Measurements from ENCODE around the gene WNT10A.
A peak's percentile ranks its signal among the peaks of the same experiment; 100 is the strongest.
"Not testable (repeated sequence)": the region's sequence is repeated elsewhere in the genome, so short reads cannot be mapped to it uniquely, and the experiment has no call there.

WNT10A gene

DNA sequence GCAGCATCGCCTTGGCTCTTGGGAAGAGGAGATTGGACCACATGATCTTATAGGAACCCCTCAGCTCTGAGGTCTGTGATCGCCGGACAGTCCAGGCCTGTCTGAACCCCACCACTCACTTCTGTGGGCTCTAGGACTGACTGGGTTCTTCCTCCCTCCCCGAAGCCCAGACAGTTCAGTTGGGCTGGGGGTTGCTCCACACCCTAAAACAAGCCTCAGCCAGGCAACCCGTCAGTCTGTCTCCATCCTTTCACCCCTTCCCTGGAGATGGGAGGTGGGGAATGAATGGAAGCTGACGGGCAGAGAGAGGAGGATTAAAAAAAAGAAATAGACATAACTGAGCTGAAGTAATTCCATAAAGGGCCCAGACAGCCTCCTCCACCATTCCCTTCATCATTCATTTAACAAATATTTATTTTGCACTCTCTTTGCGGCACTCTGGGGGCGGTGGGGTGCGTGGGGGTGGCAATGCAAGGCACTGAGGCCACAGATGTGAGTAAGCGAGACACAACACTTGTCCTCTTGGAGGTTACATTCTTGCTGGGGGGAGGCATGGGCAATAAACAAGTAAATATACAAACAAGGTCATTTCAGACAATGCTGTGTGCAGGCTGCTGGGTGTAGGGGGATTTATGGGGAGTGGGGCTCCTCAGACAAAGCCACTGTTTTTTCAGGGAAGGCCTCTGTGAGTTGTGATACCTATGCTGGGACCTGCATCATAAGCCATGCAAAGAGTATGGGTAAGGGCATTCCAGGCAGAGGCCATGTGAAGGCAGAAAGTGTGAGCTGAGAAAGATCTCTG, 12.9 kb downstream of the WNT10A start:
- DNase-seq (ENCODE audit: low read depth, low spot score), result no peak

DNA sequence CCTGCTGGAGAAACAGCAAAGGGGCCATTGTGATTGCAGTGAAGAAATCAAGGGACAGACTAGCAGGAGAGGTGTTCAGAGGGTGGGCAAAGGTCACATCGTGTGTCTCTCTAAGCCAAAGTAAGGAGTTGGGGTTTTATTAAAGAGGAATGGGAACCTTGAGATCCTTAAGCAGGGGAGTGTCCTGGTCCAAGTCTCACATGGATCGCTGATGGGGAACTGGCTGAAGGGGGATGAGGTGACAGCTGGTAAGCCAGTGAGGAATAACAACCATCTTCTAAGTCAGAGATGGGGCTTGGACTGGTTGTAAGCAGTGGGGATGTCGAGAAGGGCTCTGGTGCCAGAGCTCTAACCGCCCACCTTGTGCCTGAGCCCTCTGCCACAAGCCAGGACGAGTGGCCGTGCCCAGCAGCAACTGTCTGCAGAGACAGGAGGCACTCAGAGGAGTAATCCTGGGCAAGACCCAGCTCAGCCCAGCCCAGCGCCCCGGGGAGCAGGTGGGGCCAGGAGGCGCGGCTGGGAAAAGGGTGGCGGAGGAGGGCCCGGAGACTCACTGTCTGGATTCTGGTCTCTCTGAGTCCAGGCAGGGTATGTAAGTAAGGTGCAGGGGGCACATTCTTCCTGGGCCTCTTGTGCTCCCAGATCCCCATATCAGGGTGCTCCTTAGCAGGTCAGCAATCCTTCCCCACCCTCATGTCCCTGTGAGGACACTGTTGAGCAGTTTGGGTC, 13.7 kb downstream of the WNT10A start:
- DNase-seq (ENCODE audit: low read depth, low spot score), result no peak

DNA sequence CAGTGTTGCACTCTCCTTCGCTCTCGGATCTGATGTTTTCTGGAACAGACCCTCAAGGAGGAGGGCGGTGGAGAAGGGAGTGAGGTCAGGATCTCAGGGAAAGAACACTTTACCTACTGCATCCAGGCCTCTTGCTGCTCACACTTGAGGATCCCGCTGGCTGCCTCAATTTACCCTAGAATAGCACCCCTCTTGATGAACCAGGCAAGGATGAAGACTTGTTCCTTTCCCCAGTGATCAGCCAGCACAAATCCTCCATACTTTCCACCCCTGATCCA, 14.2 kb downstream of the WNT10A start:
- no peak for DNase-seq (ENCODE audit: low read depth, low spot score)

DNA sequence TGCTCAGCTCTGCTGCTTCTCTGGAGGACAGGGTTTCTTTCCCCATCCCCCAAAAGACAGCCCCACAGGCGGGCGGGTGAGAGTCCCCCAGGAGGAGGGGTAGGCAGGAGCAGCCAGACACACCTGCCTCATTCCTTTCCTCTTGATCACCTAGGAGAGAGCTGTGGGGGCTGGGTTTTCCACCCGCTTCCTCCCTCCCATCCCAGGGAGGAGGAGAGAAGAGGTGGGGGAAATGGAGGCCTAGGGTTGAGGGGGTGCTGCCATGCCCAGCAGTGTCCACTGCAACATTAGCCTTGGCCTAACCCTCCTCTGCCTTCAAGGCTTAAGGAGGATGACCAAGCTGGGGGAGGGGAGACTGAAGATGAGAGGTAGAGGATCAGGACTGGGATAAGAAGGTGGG, 14.7 kb downstream of the WNT10A start:
- no peak for DNase-seq (ENCODE audit: low read depth, low spot score)

DNA sequence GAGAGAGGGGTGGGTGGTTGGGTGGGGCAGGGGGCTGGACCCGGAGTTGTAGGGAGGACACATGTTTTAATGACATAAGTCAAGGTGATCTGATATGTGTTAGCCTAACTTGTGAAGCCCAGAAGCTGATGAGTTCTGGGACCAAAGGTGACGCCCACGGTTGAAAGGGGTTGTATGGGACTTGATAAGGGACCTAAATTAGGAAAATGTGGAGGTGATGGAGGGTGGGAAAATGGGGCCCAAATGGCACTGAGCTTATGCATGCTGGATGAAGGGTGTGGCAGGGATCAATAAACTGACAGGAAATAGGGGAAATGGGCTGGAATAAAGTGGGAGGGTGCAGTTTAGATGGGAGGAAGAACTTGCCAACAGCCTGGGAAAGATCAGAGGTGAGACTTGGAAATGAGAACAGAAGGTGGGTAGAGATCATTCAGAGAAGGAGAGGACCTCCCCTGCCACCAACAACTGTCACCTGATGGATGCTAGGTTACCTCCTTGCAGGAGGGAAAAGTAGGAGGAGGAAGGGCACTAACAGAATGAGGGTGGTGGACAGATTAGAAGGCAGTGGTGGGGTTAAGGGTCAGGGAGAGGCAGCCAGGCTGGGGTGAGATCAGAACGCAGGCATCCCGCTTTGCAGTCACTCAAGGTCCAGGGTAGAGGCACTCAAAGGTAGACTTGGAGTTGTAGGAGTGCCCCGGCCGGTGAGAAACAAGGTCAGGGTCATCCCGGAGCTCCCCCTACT, 15.3 kb downstream of the WNT10A start:
- no peak for DNase-seq (ENCODE audit: low read depth, low spot score)

DNA sequence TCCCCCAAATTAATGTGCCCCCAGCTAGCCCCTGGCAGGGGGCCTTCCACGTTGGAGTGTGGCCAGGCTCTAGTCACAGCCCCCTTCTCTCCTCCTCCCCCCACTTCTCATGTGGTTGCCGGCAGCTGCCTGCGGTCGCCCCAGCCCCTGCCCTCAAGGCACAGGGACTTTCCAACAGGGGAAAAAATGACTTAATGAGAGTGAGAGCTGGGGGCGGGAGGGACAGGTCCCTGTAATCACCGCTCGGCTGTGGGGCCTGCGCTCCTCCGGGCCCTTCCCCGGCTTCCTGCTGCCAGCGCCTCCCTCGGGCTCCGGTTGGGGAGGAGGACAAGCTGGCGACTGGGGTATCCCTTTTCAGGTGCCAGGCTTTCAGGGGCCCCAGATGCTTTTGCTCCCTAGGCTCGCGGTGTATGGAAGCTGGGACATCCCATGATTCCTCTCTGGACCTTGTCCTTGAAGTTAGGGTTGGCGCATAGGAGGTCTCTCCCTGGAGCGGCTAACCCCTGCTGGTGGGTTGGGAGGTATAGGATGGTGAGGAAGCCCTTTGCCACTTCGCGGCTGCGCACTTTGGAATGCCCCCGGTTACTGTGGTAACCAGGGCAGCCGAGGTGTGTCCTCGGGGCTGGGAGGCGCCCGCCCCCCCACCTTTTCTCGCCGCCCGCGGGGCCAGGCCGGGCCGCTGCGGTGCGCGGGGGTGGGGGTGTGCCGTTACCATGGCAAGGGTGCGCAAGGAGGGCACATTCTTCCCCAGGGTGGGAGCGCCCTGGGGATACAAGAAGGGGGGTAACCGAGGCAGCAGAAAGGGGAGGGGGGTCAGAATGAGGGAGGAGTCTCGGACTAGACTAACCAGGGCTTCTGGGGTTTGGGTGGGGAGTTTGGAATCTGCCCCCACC, 16.1 kb downstream of the WNT10A start:
- DNase-seq (ENCODE audit: low read depth, low spot score), result peak; percentile 72

DNA sequence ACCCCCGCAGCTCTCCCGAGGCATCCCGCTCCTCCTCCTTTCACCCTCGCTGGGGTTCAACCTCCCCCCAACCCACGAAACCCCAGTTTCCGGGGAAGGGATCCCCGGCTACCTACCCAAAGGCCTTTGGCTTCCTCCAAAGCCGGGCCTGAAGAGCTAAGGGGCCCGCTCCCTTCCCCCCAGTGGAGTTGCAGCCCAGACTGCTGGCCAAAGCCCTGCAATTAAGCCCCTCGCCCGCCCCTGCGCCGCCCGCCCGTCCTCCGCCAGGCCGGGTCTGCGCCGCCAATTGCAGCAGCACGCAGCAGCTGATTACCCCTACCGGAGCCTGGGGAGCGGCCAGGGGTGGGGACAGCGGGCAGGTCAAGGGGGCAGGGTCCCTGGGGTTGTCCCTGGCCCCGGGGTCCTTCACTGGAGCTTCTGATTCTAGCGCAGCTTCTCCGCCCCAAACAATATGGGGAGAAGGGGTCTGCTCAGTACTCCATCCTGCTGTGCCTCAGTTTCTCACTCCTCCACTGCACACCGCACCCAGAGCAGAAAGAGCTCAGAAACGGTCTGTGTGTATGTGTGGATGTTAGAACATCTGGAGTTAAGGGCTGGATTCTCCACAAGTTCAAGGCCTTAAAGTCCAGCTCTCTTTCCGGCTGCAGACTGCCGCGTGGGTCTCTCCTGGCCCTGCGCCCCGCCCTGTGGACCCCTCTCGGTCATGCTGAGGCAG, 16.9 kb downstream of the WNT10A start:
- no peak for DNase-seq (ENCODE audit: low read depth, low spot score)

DNA sequence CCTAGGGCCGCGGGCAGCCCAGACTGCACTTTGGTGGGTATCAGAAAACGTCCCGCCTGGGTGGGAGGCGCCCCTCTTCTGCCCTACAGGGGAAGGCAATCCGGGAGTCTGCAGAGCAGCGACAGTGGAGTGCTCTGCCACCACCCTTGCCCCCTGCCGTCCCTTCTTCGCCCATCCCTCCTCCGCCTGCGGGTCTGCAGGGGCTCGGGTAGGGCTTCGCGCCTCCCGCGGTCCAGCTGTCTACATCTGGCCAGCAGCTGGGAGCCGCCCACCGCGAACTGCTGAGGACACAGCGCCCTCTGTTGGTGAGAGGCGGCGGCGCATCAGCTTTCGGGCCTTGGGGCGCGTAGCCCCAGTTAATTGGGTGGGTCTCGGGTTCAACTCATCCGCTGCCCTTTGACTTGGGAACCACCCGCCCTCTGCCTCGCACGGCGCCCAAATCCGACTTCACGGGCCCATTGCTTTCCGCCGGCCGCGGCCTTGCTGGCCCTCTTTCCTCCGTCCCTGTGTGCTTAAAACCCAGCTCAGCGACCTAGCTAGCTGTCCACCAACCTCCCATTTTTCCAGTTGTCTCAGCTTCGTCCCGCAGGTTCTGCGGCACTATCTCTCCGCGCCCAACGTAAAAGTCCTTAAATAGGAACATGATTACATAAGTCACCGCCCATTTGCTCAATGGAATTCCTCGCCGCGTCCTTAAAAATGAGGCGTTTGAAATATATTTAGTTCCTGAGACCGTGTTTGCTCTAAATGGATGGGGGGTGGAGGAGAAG, 17.6 kb downstream of the WNT10A start:
- DNase-seq (ENCODE audit: low read depth, low spot score), result peak; percentile 64

DNA sequence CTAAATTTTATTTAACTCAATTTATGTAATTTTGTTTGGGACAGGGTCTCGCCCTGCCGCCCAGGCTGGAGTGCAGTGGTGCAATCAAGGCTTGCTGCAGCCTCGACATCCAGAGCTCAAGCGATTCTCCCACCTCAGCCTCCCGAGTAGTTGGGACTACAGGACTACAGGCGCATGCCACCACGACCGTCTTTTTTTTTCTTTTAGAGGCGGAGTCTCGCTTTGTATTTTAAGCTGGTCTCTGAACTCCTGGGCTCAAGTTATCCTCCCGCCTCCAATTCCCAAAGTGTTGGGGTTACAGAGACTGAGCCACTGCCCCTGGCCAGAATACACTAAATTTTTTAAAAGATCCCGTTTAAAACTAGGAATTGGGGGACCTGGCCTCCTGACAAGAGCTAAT, 18.5 kb downstream of the WNT10A start:
- DNase-seq (ENCODE audit: low read depth, low spot score), result no peak

DNA sequence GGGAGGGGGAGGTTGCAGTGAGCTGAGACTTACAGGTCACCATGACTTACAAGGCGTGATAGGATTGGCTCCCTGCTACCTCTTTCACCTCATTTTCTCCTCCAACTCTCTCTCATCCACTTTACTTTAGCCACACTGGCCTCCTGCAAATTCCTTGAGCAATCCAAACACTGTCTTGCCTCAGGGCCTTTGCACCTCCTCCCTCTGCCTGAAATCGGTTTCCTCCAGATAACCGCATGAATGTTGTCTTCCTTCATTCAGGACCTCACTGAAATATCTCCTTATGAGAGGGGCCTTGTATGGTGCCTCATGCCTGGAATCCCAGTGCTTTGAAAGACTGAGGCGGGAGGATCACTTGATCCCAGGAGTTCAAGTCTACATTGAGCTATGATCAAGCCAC, 21.8 kb downstream of the WNT10A start:
- no peak for DNase-seq (ENCODE audit: low read depth, low spot score)

DNA sequence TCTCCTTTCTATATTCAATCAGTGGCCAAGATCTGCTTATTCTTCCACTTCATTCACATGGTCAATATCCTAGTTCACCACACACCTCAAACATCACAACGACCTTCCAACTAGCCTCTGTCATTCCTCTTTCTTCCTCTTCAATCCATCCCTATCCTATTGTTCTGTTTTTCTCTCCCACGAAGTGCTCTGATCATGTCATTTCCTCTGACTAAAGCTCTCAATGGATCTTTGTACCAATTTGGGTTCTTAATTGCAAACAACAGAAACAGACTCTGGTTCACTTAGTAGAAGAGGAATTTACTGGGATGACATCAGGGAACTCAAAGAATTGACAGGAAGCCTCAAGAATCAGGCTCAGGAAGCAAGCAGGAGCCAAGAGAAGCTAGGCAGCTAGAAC, 23.5 kb downstream of the WNT10A start:
- DNase-seq (ENCODE audit: low read depth, low spot score), result no peak

DNA sequence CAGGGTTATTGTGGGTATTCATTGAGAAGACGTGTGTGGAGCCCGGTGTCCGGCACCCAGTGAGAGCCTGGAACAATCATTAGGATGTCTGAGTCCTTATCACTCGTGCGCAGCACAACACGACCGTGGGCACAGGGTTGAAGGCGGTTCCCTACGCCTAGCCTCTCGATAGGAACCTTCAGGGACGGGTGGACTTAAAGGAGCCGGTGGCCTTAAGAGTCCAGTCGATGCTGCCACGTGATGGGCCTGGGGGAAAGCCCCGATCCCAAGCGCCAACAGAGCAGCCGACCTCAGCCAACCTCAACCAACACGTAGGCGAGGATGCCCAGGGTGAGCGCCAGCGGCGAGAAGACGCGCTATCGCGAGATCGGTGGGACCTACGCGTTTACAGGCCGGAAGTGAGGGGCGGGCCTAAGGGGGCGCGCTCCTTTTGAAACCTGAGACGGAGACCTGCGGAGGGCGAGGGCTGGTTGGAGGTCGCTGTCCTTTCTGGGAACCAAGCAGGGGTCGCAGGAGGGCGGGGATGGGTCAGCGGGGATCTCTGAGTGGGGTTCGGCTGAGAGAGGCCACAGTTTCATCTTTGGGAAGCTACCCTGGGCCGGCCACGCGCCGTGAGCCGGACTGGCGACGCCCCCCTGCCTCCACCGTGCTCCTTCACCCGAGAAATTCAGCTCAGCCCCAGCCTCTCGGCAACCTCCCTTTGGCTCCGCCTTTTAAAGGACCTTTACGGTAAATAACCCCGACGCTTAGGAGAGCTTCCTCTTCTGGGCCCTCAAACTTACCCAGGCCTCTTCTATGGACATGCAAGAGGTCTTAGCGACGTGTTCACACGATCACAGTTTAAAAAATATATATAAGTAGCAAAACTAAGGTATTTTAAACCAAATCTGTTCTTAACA, 28.3 kb downstream of the WNT10A start:
- peak; percentile 75 for DNase-seq (ENCODE audit: low read depth, low spot score)

DNA sequence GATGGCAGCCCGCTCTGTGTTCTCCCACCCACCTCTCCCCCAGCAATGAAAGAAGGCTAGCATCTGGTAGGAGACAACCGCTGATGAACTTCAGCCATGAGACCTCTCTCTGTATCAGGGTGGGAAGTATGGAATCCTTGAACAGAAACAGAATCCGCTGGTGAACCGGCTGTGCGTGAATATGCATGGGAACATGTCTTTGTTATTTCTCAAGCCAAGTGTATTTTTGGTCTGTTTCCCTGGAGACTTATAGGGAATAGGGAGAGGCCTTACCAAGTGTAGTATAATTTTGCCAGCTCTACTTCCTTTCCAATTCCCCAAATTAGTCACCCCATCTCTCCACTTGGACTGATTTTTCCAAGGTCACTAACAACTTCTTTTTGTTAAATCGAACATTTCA, 30.1 kb downstream of the WNT10A start:
- no peak for DNase-seq (ENCODE audit: low read depth, low spot score)

DNA sequence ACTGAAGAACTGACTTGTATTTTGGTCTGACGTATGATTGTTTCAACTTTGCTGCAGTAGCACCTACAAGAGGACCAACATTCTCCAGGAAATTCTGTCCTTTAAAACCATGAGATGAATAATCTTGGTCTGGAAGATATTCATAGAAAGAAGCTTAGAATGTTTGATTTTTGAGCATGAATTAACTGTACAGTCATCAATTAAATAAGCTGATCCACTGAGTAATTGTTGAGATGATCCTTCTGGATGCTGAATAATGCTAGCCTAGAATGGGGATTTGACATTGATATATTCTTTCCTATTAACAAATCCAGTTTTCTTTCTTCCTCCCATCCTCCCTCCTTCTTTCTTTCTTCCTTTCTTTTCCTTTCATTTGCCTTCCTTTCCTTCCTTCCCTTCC, 39.9 kb downstream of the WNT10A start:
- DNase-seq (ENCODE audit: low read depth, low spot score), result no peak

DNA sequence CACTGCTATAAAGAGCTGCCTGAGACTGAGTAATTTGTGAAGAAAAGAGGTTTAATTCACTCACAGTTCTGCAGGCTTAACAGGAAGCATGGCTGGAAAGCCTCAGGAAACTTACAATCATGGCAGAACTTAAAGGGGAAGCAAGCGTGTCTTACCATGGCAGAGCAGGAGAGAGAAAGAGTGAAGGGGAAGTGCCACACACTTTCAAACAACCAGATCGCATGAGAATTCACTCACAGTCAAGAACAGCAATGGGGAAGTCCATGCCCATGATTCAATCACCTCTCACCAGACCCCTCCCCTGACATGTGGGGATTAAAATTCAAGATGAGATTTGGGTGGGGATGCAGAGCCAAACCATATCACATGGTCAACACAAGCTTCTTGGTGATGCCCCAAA, 44.1 kb downstream of the WNT10A start:
- no peak for DNase-seq (ENCODE audit: low read depth, low spot score)

DNA sequence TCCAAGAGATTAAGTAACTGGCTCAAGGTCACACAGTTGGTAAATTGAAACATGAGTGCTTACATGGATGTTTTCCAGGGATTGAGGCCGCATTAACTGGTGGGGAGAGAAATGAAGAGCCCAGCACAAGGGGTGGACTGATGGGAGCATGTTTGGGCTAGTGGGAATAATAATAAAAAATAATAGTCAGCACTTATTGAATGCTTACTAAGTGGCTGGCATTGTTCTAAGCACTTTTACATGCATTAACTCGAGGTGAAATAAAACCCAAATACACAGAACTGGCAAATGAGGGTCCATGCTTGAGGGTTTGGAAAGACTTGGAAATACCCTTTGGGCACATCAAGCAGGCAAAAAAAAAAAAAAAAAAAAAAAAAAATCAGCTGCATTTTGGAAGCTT, 44.8 kb downstream of the WNT10A start:
- DNase-seq (ENCODE audit: low read depth, low spot score), result no peak

DNA sequence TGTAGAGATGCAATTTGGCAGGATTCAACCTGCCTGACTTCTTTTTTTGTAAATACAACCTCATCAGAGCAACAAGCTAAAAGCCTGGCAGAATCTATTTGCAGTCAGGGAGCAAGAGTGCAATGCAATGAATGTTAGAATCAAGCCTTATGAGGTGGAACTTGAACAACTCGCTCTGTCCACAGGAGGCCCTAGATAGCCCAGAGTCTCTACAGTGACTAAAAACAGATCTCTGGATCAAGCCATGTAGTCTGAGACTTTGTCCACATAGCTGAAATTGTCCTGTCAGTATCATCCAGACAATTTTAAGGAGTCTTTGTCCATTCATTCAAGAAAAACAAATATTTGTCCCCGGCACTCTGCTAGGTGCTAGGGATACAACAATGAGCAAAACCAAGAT, 46.8 kb downstream of the WNT10A start:
- DNase-seq (ENCODE audit: low read depth, low spot score), result no peak

DNA sequence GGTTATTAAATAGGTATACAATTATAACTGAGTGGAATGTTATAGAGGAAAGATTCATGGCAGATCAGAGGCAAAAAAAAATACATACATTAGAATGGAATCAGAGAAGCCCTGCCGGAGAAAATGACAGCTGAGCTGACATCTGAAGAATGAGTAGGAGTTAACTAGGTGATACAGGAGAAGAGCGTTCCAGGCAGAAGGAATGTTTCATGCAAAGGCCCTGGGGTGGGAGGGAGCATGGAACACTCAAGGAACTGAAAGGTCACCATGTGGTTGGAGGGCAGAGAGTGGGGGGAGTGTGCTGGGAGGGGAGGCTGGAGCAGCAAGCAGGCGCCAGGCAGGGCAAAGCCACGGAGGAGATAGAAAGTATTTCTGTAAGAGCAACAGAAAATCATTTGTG, 47.2 kb downstream of the WNT10A start:
- no peak for DNase-seq (ENCODE audit: low read depth, low spot score)

DNA sequence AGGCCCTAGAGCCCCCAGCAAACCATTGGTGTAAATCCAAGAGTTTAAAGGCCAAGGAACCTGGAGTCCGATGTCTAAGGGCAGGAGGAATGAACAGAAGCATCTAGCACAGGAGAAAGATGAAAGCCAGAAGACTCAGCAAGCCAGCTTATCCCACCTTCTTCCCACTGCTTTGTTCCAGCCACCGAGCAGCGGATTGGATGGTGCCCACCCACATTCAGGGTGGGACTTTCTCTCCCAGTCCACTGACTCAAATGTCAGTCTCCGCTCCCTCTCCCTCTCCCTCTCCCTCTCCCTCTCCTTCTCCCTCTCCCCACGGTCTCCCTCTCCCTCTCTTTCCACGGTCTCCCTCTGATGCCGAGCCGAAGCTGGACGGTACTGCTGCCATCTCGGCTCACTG, 49.8 kb downstream of the WNT10A start:
- not testable (repeated sequence) for DNase-seq (ENCODE audit: low read depth, low spot score)

Data from activated naive CD8-positive, alpha-beta T cell treated with anti-CD3 and anti-CD28 coated beads, Interleukin-2, amount 50 U/mL, for 16 hours (primary cell).